ENCODE results near the gene PLEKHA8.

DNA sequence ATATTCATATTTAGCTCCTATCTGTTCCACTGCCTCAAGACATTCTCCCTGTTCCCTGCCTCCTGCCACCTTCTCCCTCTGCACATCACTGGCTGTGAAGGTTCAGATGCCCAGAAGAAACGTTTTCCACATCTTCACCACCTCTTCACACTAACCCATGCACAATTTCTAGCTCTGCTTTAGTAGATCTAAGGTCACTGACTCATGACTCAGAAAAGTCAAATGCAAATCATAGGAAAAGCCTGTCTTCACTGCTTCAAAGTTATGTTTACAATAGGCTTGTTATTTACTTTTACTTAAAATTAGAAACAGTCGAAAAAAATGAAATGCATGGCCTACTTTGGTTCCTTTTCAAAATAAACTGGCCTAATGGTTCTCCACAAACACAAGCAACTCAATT lies 41.1 kb upstream of the PLEKHA8 start:
- TF ChIP-seq, protein P1, sequence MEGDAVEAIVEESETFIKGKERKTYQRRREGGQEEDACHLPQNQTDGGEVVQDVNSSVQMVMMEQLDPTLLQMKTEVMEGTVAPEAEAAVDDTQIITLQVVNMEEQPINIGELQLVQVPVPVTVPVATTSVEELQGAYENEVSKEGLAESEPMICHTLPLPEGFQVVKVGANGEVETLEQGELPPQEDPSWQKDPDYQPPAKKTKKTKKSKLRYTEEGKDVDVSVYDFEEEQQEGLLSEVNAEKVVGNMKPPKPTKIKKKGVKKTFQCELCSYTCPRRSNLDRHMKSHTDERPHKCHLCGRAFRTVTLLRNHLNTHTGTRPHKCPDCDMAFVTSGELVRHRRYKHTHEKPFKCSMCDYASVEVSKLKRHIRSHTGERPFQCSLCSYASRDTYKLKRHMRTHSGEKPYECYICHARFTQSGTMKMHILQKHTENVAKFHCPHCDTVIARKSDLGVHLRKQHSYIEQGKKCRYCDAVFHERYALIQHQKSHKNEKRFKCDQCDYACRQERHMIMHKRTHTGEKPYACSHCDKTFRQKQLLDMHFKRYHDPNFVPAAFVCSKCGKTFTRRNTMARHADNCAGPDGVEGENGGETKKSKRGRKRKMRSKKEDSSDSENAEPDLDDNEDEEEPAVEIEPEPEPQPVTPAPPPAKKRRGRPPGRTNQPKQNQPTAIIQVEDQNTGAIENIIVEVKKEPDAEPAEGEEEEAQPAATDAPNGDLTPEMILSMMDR (IDR thresholded peaks at IDR 0.05 in 4 of 5, conservative IDR thresholded peaks at IDR 0.05 in 1 of 5): no peak
- TF ChIP-seq POLR2A (IDR thresholded peaks at IDR 0.05): no peak
